NCI-H1417 treated with DMSO at 0.1 percent for 48 hours (cell line): ENCODE data around the gene KBTBD4.
"Not testable (repeated sequence)": the region's sequence is repeated elsewhere in the genome, so short reads cannot be mapped to it uniquely, and the experiment has no call there.

Experiments
- DNase-seq: peaks from one replicate; lab custom pipeline; 2025; lab: John Stamatoyannopoulos, UW

The KBTBD4 gene

GRCh38 chr11:47558695-47559094 lies 20.1 kb downstream of the KBTBD4 start:
- no peak for DNase-seq

- not testable (repeated sequence) for DNase-seq
These were observed 21.8 kb downstream of the KBTBD4 start for GRCh38 chr11:47557004-47557403.

- DNase-seq: no peak
These were observed 25.4 kb downstream of the KBTBD4 start for GRCh38 chr11:47553406-47553743.

GRCh38 chr11:47552566-47553405 lies 26.0 kb downstream of the KBTBD4 start, which contains the start of gene CELF1:
CELF1 (minus strand) TSS chr11:47553132; CDS start chr11:47499523, 53,609 bp downstream.
- DNase-seq: peak; percentile 70

- DNase-seq: no peak
These were observed 26.7 kb downstream of the KBTBD4 start for GRCh38 chr11:47552056-47552565.

- no peak for DNase-seq
These were observed 27.7 kb downstream of the KBTBD4 start for GRCh38 chr11:47551086-47551485.

- DNase-seq: no peak
These were observed 28.3 kb downstream of the KBTBD4 start for GRCh38 chr11:47550288-47551047.

GRCh38 chr11:47546274-47546673 lies 32.5 kb downstream of the KBTBD4 start:
- DNase-seq: not testable (repeated sequence)

GRCh38 chr11:47545298-47545697 lies 33.5 kb downstream of the KBTBD4 start:
- DNase-seq: no peak

GRCh38 chr11:47541070-47541469 lies 37.7 kb downstream of the KBTBD4 start:
- DNase-seq: no peak

- no peak for DNase-seq
These were observed 39.1 kb downstream of the KBTBD4 start for GRCh38 chr11:47539681-47540039.

GRCh38 chr11:47538741-47539565 lies 39.8 kb downstream of the KBTBD4 start:
- no peak for DNase-seq

GRCh38 chr11:47536915-47537314 lies 41.9 kb downstream of the KBTBD4 start:
- no peak for DNase-seq

- no peak for DNase-seq
These were observed 44.0 kb downstream of the KBTBD4 start for GRCh38 chr11:47534704-47535251.

- no peak for DNase-seq
These were observed 45.0 kb downstream of the KBTBD4 start for GRCh38 chr11:47533690-47534151.

- DNase-seq: no peak
These were observed 46.1 kb downstream of the KBTBD4 start for GRCh38 chr11:47532597-47533213.

GRCh38 chr11:47531666-47532065 lies 47.1 kb downstream of the KBTBD4 start:
- no peak for DNase-seq

- DNase-seq: not testable (repeated sequence)
These were observed 48.0 kb downstream of the KBTBD4 start for GRCh38 chr11:47530721-47531120.

- no peak for DNase-seq
These were observed 48.8 kb downstream of the KBTBD4 start for GRCh38 chr11:47529951-47530350.

- DNase-seq: no peak
These were observed 51.6 kb downstream of the KBTBD4 start for GRCh38 chr11:47527186-47527585.

GRCh38 chr11:47526032-47526431 lies 52.7 kb downstream of the KBTBD4 start:
- not testable (repeated sequence) for DNase-seq
